K562 (cell line): ENCODE data around the gene CBLC. TPM values are rescaled to one million over a fixed set of nuclear protein-coding genes. Genes with fewer than 3 reads are reported as not detected.
A peak's percentile ranks its signal among the peaks of the same experiment; 100 is the strongest.

ENCODE experiments used
- ATF7 ChIP-seq: fragments of 450-650 bp; IDR thresholded peaks from 2 replicates; pipeline ENCODE4 v1.7.1; 2014; ENCODE audit warnings: mild to moderate bottlenecking, moderate library complexity
- CBX1 ChIP-seq: sonication (generic); IDR thresholded peaks from 2 replicates; pipeline ENCODE4 v1.6.1; 2016; ENCODE audit warnings: antibody characterized with exemption, low read depth, mild to moderate bottlenecking
- EHMT2 ChIP-seq: fragments of 450-650 bp; IDR thresholded peaks from 2 replicates; pipeline ENCODE4 v1.6.1; 2018; ENCODE audit warnings: antibody characterized with exemption
- HNRNPUL1 ChIP-seq: fragments of 200-400 bp; formaldehyde crosslinking; IDR thresholded peaks from 2 replicates; pipeline ENCODE4 v1.6.1; 2017; ENCODE audit warnings: low read length
- IRF2 ChIP-seq: sonication (generic); formaldehyde crosslinking; IDR thresholded peaks from 2 replicates; pipeline ENCODE4 v1.8.1; 2022; ENCODE audit warnings: mild to moderate bottlenecking, missing genetic modification reagents
- KDM2B ChIP-seq: fragments of 250-450 bp; sonication (Bioruptor Pico); IDR thresholded peaks from 2 replicates; pipeline ENCODE4 v1.8.0; 2021; ENCODE audit warnings: mild to moderate bottlenecking, moderate library complexity
- KLF6 ChIP-seq: fragments of 250-450 bp; sonication (Bioruptor Pico); IDR thresholded peaks from 2 replicates; pipeline ENCODE4 v1.4.0; 2020; ENCODE audit warnings: mild to moderate bottlenecking, moderate library complexity, borderline replicate concordance
- RBBP5 ChIP-seq: fragments of 200-600 bp; sonication (generic); IDR thresholded peaks from 2 replicates; pipeline ENCODE4 v1.6.1; 2012; ENCODE audit warnings: borderline replicate concordance, mild to moderate bottlenecking, low read length, control low read depth, inconsistent platforms; ENCODE audit not compliant: insufficient read depth, poor library complexity, severe bottlenecking
- TAF9B ChIP-seq: fragments of 450-650 bp; IDR thresholded peaks from 2 replicates; pipeline ENCODE4 v1.6.1; 2018; ENCODE audit warnings: mild to moderate bottlenecking; ENCODE audit not compliant: partially characterized antibody
- TAL1 ChIP-seq: fragments of 450-650 bp; IDR thresholded peaks from 2 replicates; pipeline ENCODE4 v1.6.1; 2016; ENCODE audit warnings: mild to moderate bottlenecking
- ZC3H8 ChIP-seq: fragments of 450-650 bp; IDR thresholded peaks from 2 replicates; pipeline ENCODE4 v1.6.1; 2017
- ZNF239 ChIP-seq: fragments of 250-450 bp; sonication (Bioruptor Pico); IDR thresholded peaks from 2 replicates; pipeline ENCODE4 v1.4.0; 2020; ENCODE audit warnings: mild to moderate bottlenecking
- ZNF24 ChIP-seq: fragments of 450-650 bp; IDR thresholded peaks from 2 replicates; pipeline ENCODE4 v1.6.1; 2016
- ZNF316 ChIP-seq: fragments of 450-650 bp; IDR thresholded peaks from 2 replicates; pipeline ENCODE4 v1.6.1; 2016
- ZNF695 ChIP-seq: fragments of 450-650 bp; formaldehyde crosslinking; IDR thresholded peaks from 2 replicates; pipeline ENCODE4 v1.4.0; 2020; ENCODE audit warnings: mild to moderate bottlenecking, moderate library complexity
- ZNF717 ChIP-seq: fragments of 250-450 bp; sonication (Bioruptor Pico); IDR thresholded peaks from 2 replicates; pipeline ENCODE4 v1.5.0; 2021
- polyA plus RNA-seq, 8 experiments: library from polyadenylated mRNA; depleted of rRNA in 4 of 8; stranded (reverse) in 5 of 8; unstranded in 3 of 8; fragments of >200 nt; fragmentation: Nextera tagmentation in 2 of 8; fragmentation: Illumina TruSeq in 1 of 8; extraction: Ambion mirVana in 2 of 8; extraction: Trizol in 1 of 8; gene quantifications; 2 replicates each; pipeline versions ENCODE4 v1.2.1 to v1.2.3, GENCODE V29; 2011 to 2014; ENCODE audit warnings: inconsistent platforms in 1 of 8, missing spikeins in 1 of 8
- total RNA-seq, 7 experiments: library from RNA; depleted of rRNA in 6 of 7; stranded (reverse); fragments of >200 nt in 6 of 7; fragmentation: Illumina TruSeq in 2 of 7; extraction: Trizol in 2 of 7; gene quantifications; 2 replicates each; pipeline versions ENCODE4 v1.2.1 to v1.2.3, GENCODE V29; 2011 to 2021; ENCODE audit warnings: low replicate concordance in 1 of 7
- TF ChIP-seq, protein P1 (sequence below): fragments of 250-450 bp; sonication (Bioruptor Pico); IDR thresholded peaks from 2 replicates; pipeline ENCODE4 v1.9.0; 2021; ENCODE audit warnings: mild to moderate bottlenecking
- TF ChIP-seq, protein P2 (sequence below): sonication (generic); IDR thresholded peaks from 2 replicates; pipeline ENCODE4 v1.6.1; 2016
- TF ChIP-seq, protein P3 (sequence below): sonication (generic); formaldehyde crosslinking; IDR thresholded peaks from 2 replicates; pipeline ENCODE4 v1.4.0; 2020; ENCODE audit warnings: mild to moderate bottlenecking, missing genetic modification reagents
- TF ChIP-seq, protein P4 (sequence below): fragments of 450-650 bp; formaldehyde crosslinking; IDR thresholded peaks from 2 replicates; pipeline ENCODE4 v1.4.0; 2022; ENCODE audit warnings: missing genetic modification characterization
- TF ChIP-seq, protein P5 (sequence below): fragments of 450-650 bp; IDR thresholded peaks from 2 replicates; pipeline ENCODE4 v1.7.1; 2018; ENCODE audit warnings: mild to moderate bottlenecking, low read depth; ENCODE audit not compliant: partially characterized antibody
- TF ChIP-seq, protein P6 (sequence below): fragments of 250-450 bp; sonication (Bioruptor Pico); IDR thresholded peaks from 2 replicates; pipeline ENCODE4 v1.9.0; 2021; ENCODE audit warnings: mild to moderate bottlenecking, inconsistent platforms

The CBLC gene
- total and polyA plus RNA-seq, 9 of the 15 experiments (the other 6 are each of a cell fraction or from before 2014, with no cell fraction given): 0.09 TPM; not detected in 8

DNA sequence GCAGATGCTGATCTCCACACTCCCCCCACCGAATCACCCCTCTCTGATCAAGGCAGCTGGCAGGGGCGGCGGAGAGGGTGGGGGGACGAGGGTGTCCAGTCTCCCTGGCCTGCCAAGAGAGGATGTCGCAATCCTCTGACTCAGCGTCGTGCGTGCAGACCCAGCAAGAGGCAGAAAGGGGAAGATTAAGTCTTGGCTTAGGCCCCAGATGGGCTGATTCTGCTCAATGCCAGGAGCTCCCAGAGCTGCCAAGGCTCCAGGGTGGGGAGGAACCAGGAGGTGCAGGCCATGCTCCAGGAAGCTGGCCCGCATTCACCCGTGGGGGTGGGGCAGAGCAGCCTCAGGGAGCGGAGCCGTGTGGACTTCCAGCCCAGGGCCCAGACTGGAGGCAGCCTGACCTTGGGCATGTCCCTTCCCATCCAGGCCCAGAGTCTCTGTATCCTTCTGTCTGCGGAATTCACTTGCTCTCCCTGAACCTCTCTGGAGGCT, 35.8 kb upstream of the CBLC start (continued):
- TF ChIP-seq KDM2B: no peak
- no peak for TF ChIP-seq ZNF24
- TF ChIP-seq TAL1: no peak
- TF ChIP-seq, protein P1, sequence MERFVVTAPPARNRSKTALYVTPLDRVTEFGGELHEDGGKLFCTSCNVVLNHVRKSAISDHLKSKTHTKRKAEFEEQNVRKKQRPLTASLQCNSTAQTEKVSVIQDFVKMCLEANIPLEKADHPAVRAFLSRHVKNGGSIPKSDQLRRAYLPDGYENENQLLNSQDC (CRISPR knock-in tag): no peak
- TF ChIP-seq ZC3H8: no peak
- no peak for TF ChIP-seq EHMT2
- TF ChIP-seq, protein P2, sequence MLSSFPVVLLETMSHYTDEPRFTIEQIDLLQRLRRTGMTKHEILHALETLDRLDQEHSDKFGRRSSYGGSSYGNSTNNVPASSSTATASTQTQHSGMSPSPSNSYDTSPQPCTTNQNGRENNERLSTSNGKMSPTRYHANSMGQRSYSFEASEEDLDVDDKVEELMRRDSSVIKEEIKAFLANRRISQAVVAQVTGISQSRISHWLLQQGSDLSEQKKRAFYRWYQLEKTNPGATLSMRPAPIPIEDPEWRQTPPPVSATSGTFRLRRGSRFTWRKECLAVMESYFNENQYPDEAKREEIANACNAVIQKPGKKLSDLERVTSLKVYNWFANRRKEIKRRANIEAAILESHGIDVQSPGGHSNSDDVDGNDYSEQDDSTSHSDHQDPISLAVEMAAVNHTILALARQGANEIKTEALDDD: no peak
- TF ChIP-seq IRF2 (CRISPR knock-in tag): no peak
- no peak for TF ChIP-seq TAF9B
- no peak for TF ChIP-seq CBX1
- TF ChIP-seq, protein P3, sequence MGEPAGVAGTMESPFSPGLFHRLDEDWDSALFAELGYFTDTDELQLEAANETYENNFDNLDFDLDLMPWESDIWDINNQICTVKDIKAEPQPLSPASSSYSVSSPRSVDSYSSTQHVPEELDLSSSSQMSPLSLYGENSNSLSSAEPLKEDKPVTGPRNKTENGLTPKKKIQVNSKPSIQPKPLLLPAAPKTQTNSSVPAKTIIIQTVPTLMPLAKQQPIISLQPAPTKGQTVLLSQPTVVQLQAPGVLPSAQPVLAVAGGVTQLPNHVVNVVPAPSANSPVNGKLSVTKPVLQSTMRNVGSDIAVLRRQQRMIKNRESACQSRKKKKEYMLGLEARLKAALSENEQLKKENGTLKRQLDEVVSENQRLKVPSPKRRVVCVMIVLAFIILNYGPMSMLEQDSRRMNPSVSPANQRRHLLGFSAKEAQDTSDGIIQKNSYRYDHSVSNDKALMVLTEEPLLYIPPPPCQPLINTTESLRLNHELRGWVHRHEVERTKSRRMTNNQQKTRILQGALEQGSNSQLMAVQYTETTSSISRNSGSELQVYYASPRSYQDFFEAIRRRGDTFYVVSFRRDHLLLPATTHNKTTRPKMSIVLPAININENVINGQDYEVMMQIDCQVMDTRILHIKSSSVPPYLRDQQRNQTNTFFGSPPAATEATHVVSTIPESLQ: no peak
- peak; percentile 74 for TF ChIP-seq RBBP5
- no peak for TF ChIP-seq KLF6 (CRISPR knock-in tag)
- peak; percentile 78 for TF ChIP-seq ZNF316
- no peak for TF ChIP-seq ZNF695
- TF ChIP-seq, protein P4, sequence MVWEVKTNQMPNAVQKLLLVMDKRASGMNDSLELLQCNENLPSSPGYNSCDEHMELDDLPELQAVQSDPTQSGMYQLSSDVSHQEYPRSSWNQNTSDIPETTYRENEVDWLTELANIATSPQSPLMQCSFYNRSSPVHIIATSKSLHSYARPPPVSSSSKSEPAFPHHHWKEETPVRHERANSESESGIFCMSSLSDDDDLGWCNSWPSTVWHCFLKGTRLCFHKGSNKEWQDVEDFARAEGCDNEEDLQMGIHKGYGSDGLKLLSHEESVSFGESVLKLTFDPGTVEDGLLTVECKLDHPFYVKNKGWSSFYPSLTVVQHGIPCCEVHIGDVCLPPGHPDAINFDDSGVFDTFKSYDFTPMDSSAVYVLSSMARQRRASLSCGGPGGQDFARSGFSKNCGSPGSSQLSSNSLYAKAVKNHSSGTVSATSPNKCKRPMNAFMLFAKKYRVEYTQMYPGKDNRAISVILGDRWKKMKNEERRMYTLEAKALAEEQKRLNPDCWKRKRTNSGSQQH (CRISPR knock-in tag): no peak
- TF ChIP-seq, protein P5, sequence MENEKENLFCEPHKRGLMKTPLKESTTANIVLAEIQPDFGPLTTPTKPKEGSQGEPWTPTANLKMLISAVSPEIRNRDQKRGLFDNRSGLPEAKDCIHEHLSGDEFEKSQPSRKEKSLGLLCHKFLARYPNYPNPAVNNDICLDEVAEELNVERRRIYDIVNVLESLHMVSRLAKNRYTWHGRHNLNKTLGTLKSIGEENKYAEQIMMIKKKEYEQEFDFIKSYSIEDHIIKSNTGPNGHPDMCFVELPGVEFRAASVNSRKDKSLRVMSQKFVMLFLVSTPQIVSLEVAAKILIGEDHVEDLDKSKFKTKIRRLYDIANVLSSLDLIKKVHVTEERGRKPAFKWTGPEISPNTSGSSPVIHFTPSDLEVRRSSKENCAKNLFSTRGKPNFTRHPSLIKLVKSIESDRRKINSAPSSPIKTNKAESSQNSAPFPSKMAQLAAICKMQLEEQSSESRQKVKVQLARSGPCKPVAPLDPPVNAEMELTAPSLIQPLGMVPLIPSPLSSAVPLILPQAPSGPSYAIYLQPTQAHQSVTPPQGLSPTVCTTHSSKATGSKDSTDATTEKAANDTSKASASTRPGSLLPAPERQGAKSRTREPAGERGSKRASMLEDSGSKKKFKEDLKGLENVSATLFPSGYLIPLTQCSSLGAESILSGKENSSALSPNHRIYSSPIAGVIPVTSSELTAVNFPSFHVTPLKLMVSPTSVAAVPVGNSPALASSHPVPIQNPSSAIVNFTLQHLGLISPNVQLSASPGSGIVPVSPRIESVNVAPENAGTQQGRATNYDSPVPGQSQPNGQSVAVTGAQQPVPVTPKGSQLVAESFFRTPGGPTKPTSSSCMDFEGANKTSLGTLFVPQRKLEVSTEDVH: no peak
- TF ChIP-seq HNRNPUL1: no peak
- no peak for TF ChIP-seq ZNF239 (CRISPR knock-in tag)
- no peak for TF ChIP-seq ZNF717 (CRISPR knock-in tag)
- TF ChIP-seq, protein P6, sequence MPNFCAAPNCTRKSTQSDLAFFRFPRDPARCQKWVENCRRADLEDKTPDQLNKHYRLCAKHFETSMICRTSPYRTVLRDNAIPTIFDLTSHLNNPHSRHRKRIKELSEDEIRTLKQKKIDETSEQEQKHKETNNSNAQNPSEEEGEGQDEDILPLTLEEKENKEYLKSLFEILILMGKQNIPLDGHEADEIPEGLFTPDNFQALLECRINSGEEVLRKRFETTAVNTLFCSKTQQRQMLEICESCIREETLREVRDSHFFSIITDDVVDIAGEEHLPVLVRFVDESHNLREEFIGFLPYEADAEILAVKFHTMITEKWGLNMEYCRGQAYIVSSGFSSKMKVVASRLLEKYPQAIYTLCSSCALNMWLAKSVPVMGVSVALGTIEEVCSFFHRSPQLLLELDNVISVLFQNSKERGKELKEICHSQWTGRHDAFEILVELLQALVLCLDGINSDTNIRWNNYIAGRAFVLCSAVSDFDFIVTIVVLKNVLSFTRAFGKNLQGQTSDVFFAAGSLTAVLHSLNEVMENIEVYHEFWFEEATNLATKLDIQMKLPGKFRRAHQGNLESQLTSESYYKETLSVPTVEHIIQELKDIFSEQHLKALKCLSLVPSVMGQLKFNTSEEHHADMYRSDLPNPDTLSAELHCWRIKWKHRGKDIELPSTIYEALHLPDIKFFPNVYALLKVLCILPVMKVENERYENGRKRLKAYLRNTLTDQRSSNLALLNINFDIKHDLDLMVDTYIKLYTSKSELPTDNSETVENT (CRISPR knock-in tag): no peak
- TF ChIP-seq ATF7: 0 out of 2 replicates have a peak, but pooled peaks have one; percentile 9
